PC-3 (cell line): ENCODE measurements around the gene SEMA4G. TPM values are rescaled to one million over a fixed set of nuclear protein-coding genes. Genes with fewer than 3 reads are reported as not detected.

ENCODE experiments used
- ATAC-seq: fragments of 200-7000 bp; cut with Tn5 transposase; 2 replicates; pipeline ENCODE4 v1.9.1; 2020; ENCODE audit warnings: mild to moderate bottlenecking, moderate library complexity
- BruUV-seq: library from RNA; stranded (reverse); fragments of 400-500 nt; replicated peaks from 2 replicates; lab custom pipeline; 2021; lab: Mats Ljungman, UMichigan
- CTCF ChIA-PET: fragments of 300-600 bp; sonication (Branson Sonifier 250); formaldehyde crosslinking; loops from one replicate; lab custom pipeline; 2022; ENCODE audit warnings: antibody characterized with exemption; lab: Charles Lee
- POLR2A ChIA-PET: fragments of 300-600 bp; sonication (Branson Sonifier 250); formaldehyde crosslinking; loops from one replicate; lab custom pipeline; 2022; ENCODE audit warnings: antibody characterized with exemption; ENCODE audit not compliant: unreplicated experiment; lab: Charles Lee
- DNase-seq: peaks from one replicate; pipeline ENCODE4 v3.0.0-alpha.2; 2015
- H2AFZ ChIP-seq: fragments of 300-600 bp; sonication (generic); 2 replicates; pipeline ENCODE4 v1.6.0; 2016; ENCODE audit warnings: antibody characterized with exemption, low read length
- H3F3A ChIP-seq: fragments of 300-600 bp; sonication (generic); one replicate; pipeline ENCODE4 v1.6.0; 2017; ENCODE audit warnings: antibody characterized with exemption, low read length, control low read depth, mild to moderate bottlenecking; ENCODE audit not compliant: unreplicated experiment
- H3K27ac ChIP-seq: fragments of 300-600 bp; sonication (generic); 2 replicates; pipeline ENCODE4 v1.5.1; 2016; ENCODE audit warnings: mild to moderate bottlenecking, low read length
- H3K27me3 ChIP-seq: fragments of 300-600 bp; sonication (generic); 2 replicates; pipeline ENCODE4 v1.6.1; 2016; ENCODE audit warnings: low read length, mixed read lengths
- H3K36me3 ChIP-seq: fragments of 300-600 bp; sonication (generic); 2 replicates; pipeline ENCODE4 v1.6.1; 2016; ENCODE audit warnings: low read depth, mixed run types, low read length, mixed read lengths
- H3K4me1 ChIP-seq: fragments of 300-600 bp; sonication (generic); 2 replicates; pipeline ENCODE4 v1.5.1; 2016; ENCODE audit warnings: low read length; ENCODE audit not compliant: insufficient read depth
- H3K4me2 ChIP-seq: fragments of 300-600 bp; sonication (generic); 2 replicates; pipeline ENCODE4 v1.6.0; 2016; ENCODE audit warnings: low read length
- H3K4me3 ChIP-seq: fragments of 300-600 bp; sonication (generic); 2 replicates; pipeline ENCODE4 v1.5.1; 2016; ENCODE audit warnings: mild to moderate bottlenecking, low read length, mixed read lengths
- H3K79me2 ChIP-seq: fragments of 300-600 bp; sonication (generic); 2 replicates; pipeline ENCODE4 v1.6.1; 2017; ENCODE audit warnings: low read length, mixed read lengths
- H3K9ac ChIP-seq: fragments of 300-600 bp; sonication (generic); 2 replicates; pipeline ENCODE4 v1.6.0; 2016; ENCODE audit warnings: mild to moderate bottlenecking, low read length
- H3K9me2 ChIP-seq: fragments of 300-600 bp; sonication (generic); replicated peaks from 2 replicates; pipeline ENCODE4 v1.6.1; 2016; ENCODE audit warnings: mixed run types, low read length, mixed read lengths
- H3K9me3 ChIP-seq: fragments of 300-600 bp; sonication (generic); 2 replicates; pipeline ENCODE4 v1.6.1; 2016; ENCODE audit warnings: low read length, mixed read lengths
- H4K20me1 ChIP-seq: fragments of 300-600 bp; sonication (generic); 2 replicates; pipeline ENCODE4 v1.6.1; 2016; ENCODE audit warnings: low read length, mixed read lengths
- EZH2 ChIP-seq: fragments of 300-600 bp; sonication (generic); IDR thresholded peaks from one replicate; pipeline ENCODE4 v1.6.1; 2017; ENCODE audit warnings: antibody characterized with exemption, mild to moderate bottlenecking, low read length; ENCODE audit not compliant: unreplicated experiment
- EZH2phosphoT487 ChIP-seq: fragments of 300-600 bp; sonication (generic); IDR thresholded peaks from 2 replicates; pipeline ENCODE4 v1.6.1; 2018; ENCODE audit warnings: mild to moderate bottlenecking, antibody characterized with exemption, low read length, borderline replicate concordance
- intact Hi-C: fragments of 100-400 bp; cut with micrococcal nuclease; formaldehyde crosslinking; loops from 2 replicates; pipeline ENCODE4 v1.9.0; 2023
- total RNA-seq: library from RNA; depleted of rRNA; stranded (reverse); fragments of >200 nt; gene quantifications from 2 replicates; pipeline ENCODE4 v1.2.3, GENCODE V29; 2014
- TF ChIP-seq, protein P1 (sequence below): fragments of 300-600 bp; sonication (generic); conservative IDR thresholded peaks from 2 replicates; pipeline ENCODE4 v1.5.1; 2017; ENCODE audit warnings: antibody characterized with exemption, low read depth, mild to moderate bottlenecking, low read length

Gene SEMA4G
- total RNA-seq, 1 experiment from 2014 or later: 2.6 TPM

GRCh38 chr10:100927266-100927665 lies 42.0 kb upstream of the SEMA4G start:
- Histone ChIP-seq H3K27ac (no peak overlapping the region), H3K79me2 (no peaks in the 10 kb centered on the region), H2AFZ (no peak overlapping the region), H3K27me3 (no peaks in the 10 kb centered on the region), H3K4me1 (no peaks in the 10 kb centered on the region), H3K9me3 (no peaks in the 10 kb centered on the region), H3K4me3 (no peak overlapping the region), H3K9me2 (no peaks in the 10 kb centered on the region), H3K4me2 (no peak overlapping the region), H3F3A (no peaks in the 10 kb centered on the region), H3K36me3 (peaks cover 57% of the 10 kb centered on the region), H4K20me1 (no peaks in the 10 kb centered on the region), H3K9ac (no peak overlapping the region)
- no peak for ATAC-seq
- TF ChIP-seq, protein P1, sequence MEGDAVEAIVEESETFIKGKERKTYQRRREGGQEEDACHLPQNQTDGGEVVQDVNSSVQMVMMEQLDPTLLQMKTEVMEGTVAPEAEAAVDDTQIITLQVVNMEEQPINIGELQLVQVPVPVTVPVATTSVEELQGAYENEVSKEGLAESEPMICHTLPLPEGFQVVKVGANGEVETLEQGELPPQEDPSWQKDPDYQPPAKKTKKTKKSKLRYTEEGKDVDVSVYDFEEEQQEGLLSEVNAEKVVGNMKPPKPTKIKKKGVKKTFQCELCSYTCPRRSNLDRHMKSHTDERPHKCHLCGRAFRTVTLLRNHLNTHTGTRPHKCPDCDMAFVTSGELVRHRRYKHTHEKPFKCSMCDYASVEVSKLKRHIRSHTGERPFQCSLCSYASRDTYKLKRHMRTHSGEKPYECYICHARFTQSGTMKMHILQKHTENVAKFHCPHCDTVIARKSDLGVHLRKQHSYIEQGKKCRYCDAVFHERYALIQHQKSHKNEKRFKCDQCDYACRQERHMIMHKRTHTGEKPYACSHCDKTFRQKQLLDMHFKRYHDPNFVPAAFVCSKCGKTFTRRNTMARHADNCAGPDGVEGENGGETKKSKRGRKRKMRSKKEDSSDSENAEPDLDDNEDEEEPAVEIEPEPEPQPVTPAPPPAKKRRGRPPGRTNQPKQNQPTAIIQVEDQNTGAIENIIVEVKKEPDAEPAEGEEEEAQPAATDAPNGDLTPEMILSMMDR: no peak
- TF ChIP-seq EZH2 (no peak), EZH2phosphoT487 (no peak)
- intact Hi-C loops: no loop called here
- ChIA-PET POLR2A (no interaction called here), CTCF (no interaction called here)
- no TSS peak for BruUV-seq
- no peak for DNase-seq

DNA sequence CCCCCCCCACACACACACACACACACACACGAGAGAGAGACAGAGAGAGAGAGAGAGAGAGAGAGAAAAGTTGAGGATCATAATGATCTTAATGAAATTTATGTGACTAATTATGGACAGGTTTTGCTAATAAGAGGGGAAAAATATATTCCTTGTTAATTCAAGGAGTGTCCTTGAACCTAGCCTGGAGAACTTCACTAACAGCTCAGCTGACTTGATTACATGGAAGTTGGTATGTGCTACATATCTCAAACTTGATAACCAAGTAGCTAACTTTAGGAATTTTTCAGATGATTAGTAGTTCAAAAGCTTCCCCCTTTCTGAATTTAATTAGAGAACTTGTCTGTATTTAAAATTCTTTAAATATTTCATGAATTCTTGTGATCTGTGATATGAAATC lies 41.3 kb upstream of the SEMA4G start:
- Histone ChIP-seq H3K27ac (no peak overlapping the region), H3K27me3 (no peaks in the 10 kb centered on the region), H3K4me2 (no peak overlapping the region), H2AFZ (no peak overlapping the region), H3F3A (no peaks in the 10 kb centered on the region), H3K36me3 (peaks cover 63% of the 10 kb centered on the region), H3K4me1 (no peaks in the 10 kb centered on the region), H3K9ac (no peak overlapping the region), H4K20me1 (no peaks in the 10 kb centered on the region), H3K79me2 (no peaks in the 10 kb centered on the region), H3K4me3 (no peak overlapping the region), H3K9me3 (no peaks in the 10 kb centered on the region), H3K9me2 (no peaks in the 10 kb centered on the region)
- BruUV-seq: no TSS peak
- TF ChIP-seq EZH2phosphoT487 (no peak), EZH2 (no peak)
- TF ChIP-seq, protein P1: no peak
- DNase-seq (no peak), ATAC-seq (no peak)
- POLR2A ChIA-PET: interaction anchor here (0.6 kb wide), 1 partner anchor 561 kb away, joined by 5 read pairs; no protein-coding TSS in a partner anchor
- intact Hi-C loops: no loop called here
- CTCF ChIA-PET: no interaction called here

- POLR2A ChIA-PET: no interaction called here
- Histone ChIP-seq H3F3A (no peaks in the 10 kb centered on the region), H3K4me2 (no peak overlapping the region), H3K9ac (no peak overlapping the region), H3K27ac (no peak overlapping the region), H3K9me3 (no peaks in the 10 kb centered on the region), H2AFZ (no peak overlapping the region), H3K36me3 (peaks cover 53% of the 10 kb centered on the region), H3K79me2 (no peaks in the 10 kb centered on the region), H3K4me3 (no peak overlapping the region), H3K27me3 (no peaks in the 10 kb centered on the region), H3K9me2 (no peaks in the 10 kb centered on the region), H3K4me1 (no peaks in the 10 kb centered on the region), H4K20me1 (no peaks in the 10 kb centered on the region)
- ATAC-seq: no peak
- BruUV-seq: no TSS peak
- CTCF ChIA-PET: no interaction called here
- TF ChIP-seq EZH2phosphoT487: no peak
- TF ChIP-seq, protein P1: 0 out of 2 replicates have a peak, but pooled peaks have one; percentile 10
- intact Hi-C loops: no loop called here
- no peak for DNase-seq
Observed at GRCh38 chr10:100930368-100930767, 38.9 kb upstream of the SEMA4G start.
